Ishikawa (cell line): ENCODE measurements around the gene TJAP1.

Experiments used
- CREB1 ChIP-seq: IDR thresholded peaks from 2 replicates; pipeline ENCODE4 v1.6.1; 2012; ENCODE audit warnings: low read depth
- EGR1 ChIP-seq: IDR thresholded peaks from 2 replicates; pipeline ENCODE4 v1.6.1; 2012
- EP300 ChIP-seq: IDR thresholded peaks from 2 replicates; pipeline ENCODE4 v1.6.1; 2012; ENCODE audit warnings: borderline replicate concordance
- FOXM1 ChIP-seq: IDR thresholded peaks from 2 replicates; pipeline ENCODE4 v1.6.1; 2012; ENCODE audit warnings: low read depth, borderline replicate concordance
- MAX ChIP-seq: IDR thresholded peaks from 2 replicates; pipeline ENCODE4 v1.6.1; 2012
- NFIC ChIP-seq: IDR thresholded peaks from 2 replicates; pipeline ENCODE4 v1.6.1; 2012
- RAD21 ChIP-seq: IDR thresholded peaks from 2 replicates; pipeline ENCODE4 v1.6.1; 2012; ENCODE audit warnings: low read depth
- REST ChIP-seq: IDR thresholded peaks from 2 replicates; pipeline ENCODE4 v1.6.1; 2012; ENCODE audit warnings: low read depth, mild to moderate bottlenecking
- TAF1 ChIP-seq: IDR thresholded peaks from 2 replicates; pipeline ENCODE4 v1.6.1; 2012; ENCODE audit warnings: low read depth, mild to moderate bottlenecking
- TCF12 ChIP-seq: IDR thresholded peaks from 2 replicates; pipeline ENCODE4 v1.6.1; 2012; ENCODE audit warnings: low read depth
- TEAD4 ChIP-seq: IDR thresholded peaks from 2 replicates; pipeline ENCODE4 v1.6.1; 2012
- YY1 ChIP-seq: IDR thresholded peaks from 2 replicates; pipeline ENCODE4 v1.6.1; 2012; ENCODE audit warnings: low read depth
- ZBTB7A ChIP-seq: IDR thresholded peaks from 2 replicates; pipeline ENCODE4 v1.6.1; 2012; ENCODE audit warnings: low read depth
- TF ChIP-seq, protein P1 (sequence below): IDR thresholded peaks from 2 replicates; pipeline ENCODE4 v1.6.1; 2012

GRCh38 chr6:43447604-43448003 is 29.8 kb upstream of the TJAP1 start:
- TF ChIP-seq NFIC = no peak
- TF ChIP-seq TEAD4 = no peak
- no peak for TF ChIP-seq CREB1
- TF ChIP-seq FOXM1 = no peak
- TF ChIP-seq, protein P1, sequence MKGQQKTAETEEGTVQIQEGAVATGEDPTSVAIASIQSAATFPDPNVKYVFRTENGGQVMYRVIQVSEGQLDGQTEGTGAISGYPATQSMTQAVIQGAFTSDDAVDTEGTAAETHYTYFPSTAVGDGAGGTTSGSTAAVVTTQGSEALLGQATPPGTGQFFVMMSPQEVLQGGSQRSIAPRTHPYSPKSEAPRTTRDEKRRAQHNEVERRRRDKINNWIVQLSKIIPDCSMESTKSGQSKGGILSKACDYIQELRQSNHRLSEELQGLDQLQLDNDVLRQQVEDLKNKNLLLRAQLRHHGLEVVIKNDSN = no peak
- no peak for TF ChIP-seq RAD21
- no peak for TF ChIP-seq TCF12
- TF ChIP-seq REST = no peak
- no peak for TF ChIP-seq EP300
- no peak for TF ChIP-seq EGR1
- TF ChIP-seq MAX = no peak
- no peak for TF ChIP-seq ZBTB7A
- no peak for TF ChIP-seq YY1
- TF ChIP-seq TAF1 = no peak
